ENCODE results near the gene KAT6B.

The KAT6B gene

GRCh38 chr10:75018686-75019307, 192.4 kb downstream of the KAT6B start:
- no peak overlapping the region for H3K4me3 ChIP-seq (ENCODE audit: low read depth, low read length)
- no peak for TF ChIP-seq CTCF (IDR thresholded peaks at IDR 0.05; ENCODE audit: low read depth, low read length, missing control alignments)
- no peak for DNase-seq (ENCODE audit: low read depth)

GRCh38 chr10:75019370-75019769, 193.0 kb downstream of the KAT6B start:
- DNase-seq (ENCODE audit: low read depth): no peak
- no peak overlapping the region for H3K4me3 ChIP-seq (ENCODE audit: low read depth, low read length)
- TF ChIP-seq CTCF (IDR thresholded peaks at IDR 0.05; ENCODE audit: low read depth, low read length, missing control alignments): peak; percentile 39

- no peak for TF ChIP-seq CTCF (IDR thresholded peaks at IDR 0.05; ENCODE audit: low read depth, low read length, missing control alignments)
- DNase-seq (ENCODE audit: low read depth): no peak
- H3K4me3 ChIP-seq (ENCODE audit: low read depth, low read length): no peak overlapping the region
Observed at GRCh38 chr10:75020168-75020567, 193.8 kb downstream of the KAT6B start.

GRCh38 chr10:75021379-75022249, 195.2 kb downstream of the KAT6B start:
- H3K4me3 ChIP-seq (ENCODE audit: low read depth, low read length): no peak overlapping the region
- DNase-seq (ENCODE audit: low read depth): no peak

GRCh38 chr10:75023074-75023473, 196.7 kb downstream of the KAT6B start:
- TF ChIP-seq CTCF (IDR thresholded peaks at IDR 0.05; ENCODE audit: low read depth, low read length, missing control alignments): no peak
- DNase-seq (ENCODE audit: low read depth): no peak
- no peak overlapping the region for H3K4me3 ChIP-seq (ENCODE audit: low read depth, low read length)

More at GRCh38 chr10:75021379-75022249, 195.2 kb downstream of the KAT6B start:
- TF ChIP-seq CTCF (IDR thresholded peaks at IDR 0.05; ENCODE audit: low read depth, low read length, missing control alignments): no peak

- DNase-seq (ENCODE audit: low read depth): no peak
- no peak for TF ChIP-seq CTCF (IDR thresholded peaks at IDR 0.05; ENCODE audit: low read depth, low read length, missing control alignments)
- no peak overlapping the region for H3K4me3 ChIP-seq (ENCODE audit: low read depth, low read length)
Observed at GRCh38 chr10:75024971-75025523, 198.6 kb downstream of the KAT6B start.

Measured in GM12864 (cell line).